ENCODE measurements around the gene TTLL4.

TTLL4 gene

DNA sequence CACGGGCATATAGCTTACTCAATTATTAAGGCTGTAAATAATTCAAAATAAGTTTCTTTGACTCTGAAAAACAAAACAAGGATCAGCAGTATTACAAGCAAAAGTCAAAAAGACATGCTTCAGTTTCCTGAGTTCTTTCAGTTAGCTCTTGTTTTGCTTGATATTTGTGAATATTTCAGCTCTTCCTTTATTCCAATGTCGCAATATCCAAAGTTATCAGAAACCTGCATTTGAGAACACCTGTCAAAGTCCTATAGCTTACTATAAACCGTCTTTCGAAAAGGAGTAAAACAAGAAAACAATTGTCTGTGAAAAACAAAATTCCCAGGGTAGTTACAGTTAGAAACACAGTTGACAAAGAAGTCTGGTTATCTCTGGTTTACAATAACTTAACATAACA, 86.1 kb downstream of the TTLL4 start:
- TF ChIP-seq ZBTB7A (IDR thresholded peaks at IDR 0.05; ENCODE audit: low read depth) (no peak), NFIC (IDR thresholded peaks at IDR 0.05) (no peak), EGR1 (IDR thresholded peaks at IDR 0.05) (no peak), FOXM1 (IDR thresholded peaks at IDR 0.05; ENCODE audit: borderline replicate concordance, low read depth) (no peak), RAD21 (IDR thresholded peaks at IDR 0.05; ENCODE audit: low read depth) (no peak), EP300 (IDR thresholded peaks at IDR 0.05; ENCODE audit: borderline replicate concordance) (no peak), TAF1 (IDR thresholded peaks at IDR 0.05; ENCODE audit: low read depth) (no peak), YY1 (IDR thresholded peaks at IDR 0.05; ENCODE audit: low read depth) (no peak), CREB1 (IDR thresholded peaks at IDR 0.05; ENCODE audit: low read depth) (no peak), CEBPB (IDR thresholded peaks at IDR 0.05) (no peak), TCF12 (IDR thresholded peaks at IDR 0.05; ENCODE audit: low read depth) (no peak), TEAD4 (IDR thresholded peaks at IDR 0.05) (no peak)
- TF ChIP-seq, protein P1, sequence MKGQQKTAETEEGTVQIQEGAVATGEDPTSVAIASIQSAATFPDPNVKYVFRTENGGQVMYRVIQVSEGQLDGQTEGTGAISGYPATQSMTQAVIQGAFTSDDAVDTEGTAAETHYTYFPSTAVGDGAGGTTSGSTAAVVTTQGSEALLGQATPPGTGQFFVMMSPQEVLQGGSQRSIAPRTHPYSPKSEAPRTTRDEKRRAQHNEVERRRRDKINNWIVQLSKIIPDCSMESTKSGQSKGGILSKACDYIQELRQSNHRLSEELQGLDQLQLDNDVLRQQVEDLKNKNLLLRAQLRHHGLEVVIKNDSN (IDR thresholded peaks at IDR 0.05): no peak
- TF ChIP-seq, protein P2, sequence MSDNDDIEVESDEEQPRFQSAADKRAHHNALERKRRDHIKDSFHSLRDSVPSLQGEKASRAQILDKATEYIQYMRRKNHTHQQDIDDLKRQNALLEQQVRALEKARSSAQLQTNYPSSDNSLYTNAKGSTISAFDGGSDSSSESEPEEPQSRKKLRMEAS (IDR thresholded peaks at IDR 0.05): no peak
- TF ChIP-seq, protein P3, sequence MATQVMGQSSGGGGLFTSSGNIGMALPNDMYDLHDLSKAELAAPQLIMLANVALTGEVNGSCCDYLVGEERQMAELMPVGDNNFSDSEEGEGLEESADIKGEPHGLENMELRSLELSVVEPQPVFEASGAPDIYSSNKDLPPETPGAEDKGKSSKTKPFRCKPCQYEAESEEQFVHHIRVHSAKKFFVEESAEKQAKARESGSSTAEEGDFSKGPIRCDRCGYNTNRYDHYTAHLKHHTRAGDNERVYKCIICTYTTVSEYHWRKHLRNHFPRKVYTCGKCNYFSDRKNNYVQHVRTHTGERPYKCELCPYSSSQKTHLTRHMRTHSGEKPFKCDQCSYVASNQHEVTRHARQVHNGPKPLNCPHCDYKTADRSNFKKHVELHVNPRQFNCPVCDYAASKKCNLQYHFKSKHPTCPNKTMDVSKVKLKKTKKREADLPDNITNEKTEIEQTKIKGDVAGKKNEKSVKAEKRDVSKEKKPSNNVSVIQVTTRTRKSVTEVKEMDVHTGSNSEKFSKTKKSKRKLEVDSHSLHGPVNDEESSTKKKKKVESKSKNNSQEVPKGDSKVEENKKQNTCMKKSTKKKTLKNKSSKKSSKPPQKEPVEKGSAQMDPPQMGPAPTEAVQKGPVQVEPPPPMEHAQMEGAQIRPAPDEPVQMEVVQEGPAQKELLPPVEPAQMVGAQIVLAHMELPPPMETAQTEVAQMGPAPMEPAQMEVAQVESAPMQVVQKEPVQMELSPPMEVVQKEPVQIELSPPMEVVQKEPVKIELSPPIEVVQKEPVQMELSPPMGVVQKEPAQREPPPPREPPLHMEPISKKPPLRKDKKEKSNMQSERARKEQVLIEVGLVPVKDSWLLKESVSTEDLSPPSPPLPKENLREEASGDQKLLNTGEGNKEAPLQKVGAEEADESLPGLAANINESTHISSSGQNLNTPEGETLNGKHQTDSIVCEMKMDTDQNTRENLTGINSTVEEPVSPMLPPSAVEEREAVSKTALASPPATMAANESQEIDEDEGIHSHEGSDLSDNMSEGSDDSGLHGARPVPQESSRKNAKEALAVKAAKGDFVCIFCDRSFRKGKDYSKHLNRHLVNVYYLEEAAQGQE (IDR thresholded peaks at IDR 0.05; ENCODE audit: low read depth): no peak

DNA sequence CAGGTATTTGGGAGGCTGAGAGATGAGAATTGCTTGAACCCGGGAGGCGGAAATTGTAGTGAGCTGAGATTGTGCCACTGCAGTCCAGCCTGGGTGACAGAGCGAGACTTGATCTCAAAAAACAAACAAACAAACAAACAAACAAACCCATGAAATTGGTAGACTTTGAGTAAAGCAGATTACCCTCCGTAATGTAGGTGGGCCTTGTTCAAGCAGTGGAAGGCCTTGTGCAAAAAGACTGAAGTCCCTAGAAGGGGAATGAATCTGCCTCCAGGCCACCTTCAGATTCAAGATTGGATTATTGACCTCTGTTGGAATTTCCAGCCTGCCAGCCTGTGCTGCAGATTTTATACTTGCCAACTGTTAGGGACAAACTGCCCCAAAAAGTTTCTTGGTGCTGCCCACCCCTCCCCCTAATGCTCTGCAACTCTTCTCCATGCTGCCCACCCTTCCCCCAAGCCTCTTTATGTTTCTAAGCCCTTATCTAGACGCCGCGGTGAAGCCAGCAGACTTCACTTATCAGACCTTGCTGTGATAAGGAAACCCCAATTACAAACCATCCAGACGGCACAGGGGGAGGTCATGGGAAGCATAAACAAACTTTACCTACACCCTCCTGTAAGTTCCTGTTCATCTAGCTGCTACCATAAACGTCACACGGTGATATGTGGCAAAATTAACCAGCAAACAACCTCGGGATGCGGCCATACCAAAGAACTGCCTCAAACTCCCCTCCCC, 88.3 kb downstream of the TTLL4 start:
- no peak for TF ChIP-seq TAF1 (IDR thresholded peaks at IDR 0.05; ENCODE audit: low read depth)
- TF ChIP-seq NFIC (IDR thresholded peaks at IDR 0.05): no peak
- TF ChIP-seq, protein P3 (IDR thresholded peaks at IDR 0.05; ENCODE audit: low read depth): no peak
- TF ChIP-seq RAD21 (IDR thresholded peaks at IDR 0.05; ENCODE audit: low read depth): no peak
- TF ChIP-seq TEAD4 (IDR thresholded peaks at IDR 0.05): no peak
- TF ChIP-seq, protein P2 (IDR thresholded peaks at IDR 0.05): no peak
- no peak for TF ChIP-seq CEBPB (IDR thresholded peaks at IDR 0.05)
- no peak for TF ChIP-seq EP300 (IDR thresholded peaks at IDR 0.05; ENCODE audit: borderline replicate concordance)
- TF ChIP-seq YY1 (IDR thresholded peaks at IDR 0.05; ENCODE audit: low read depth): no peak

DNA sequence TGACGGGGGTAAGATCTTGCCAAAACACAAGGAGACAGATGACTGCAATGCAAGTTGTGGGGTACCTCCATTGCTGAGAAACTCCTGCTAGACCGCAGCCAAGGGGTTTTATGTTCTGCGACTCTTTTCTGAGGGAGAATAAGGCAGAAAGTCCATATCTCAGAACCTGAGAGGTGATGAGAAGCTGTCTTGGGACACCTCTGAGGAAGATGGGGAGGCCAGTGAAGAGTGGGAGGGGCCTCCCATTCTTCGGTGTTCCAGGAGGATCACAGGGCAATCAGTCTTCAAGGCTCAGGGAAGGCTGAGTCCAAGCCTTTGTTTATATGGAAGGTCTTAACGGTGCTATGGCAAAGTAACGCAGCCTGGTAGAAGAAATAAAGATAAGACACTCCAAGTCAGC, 89.4 kb downstream of the TTLL4 start:
- TF ChIP-seq, protein P2 (IDR thresholded peaks at IDR 0.05): no peak
- TF ChIP-seq FOXM1 (IDR thresholded peaks at IDR 0.05; ENCODE audit: borderline replicate concordance, low read depth): no peak
- TF ChIP-seq EGR1 (IDR thresholded peaks at IDR 0.05): no peak
- no peak for TF ChIP-seq CEBPB (IDR thresholded peaks at IDR 0.05)
- no peak for TF ChIP-seq ZBTB7A (IDR thresholded peaks at IDR 0.05; ENCODE audit: low read depth)
- TF ChIP-seq, protein P3 (IDR thresholded peaks at IDR 0.05; ENCODE audit: low read depth): no peak
- TF ChIP-seq TEAD4 (IDR thresholded peaks at IDR 0.05): no peak
- no peak for TF ChIP-seq RAD21 (IDR thresholded peaks at IDR 0.05; ENCODE audit: low read depth)
- TF ChIP-seq TCF12 (IDR thresholded peaks at IDR 0.05; ENCODE audit: low read depth): no peak
- TF ChIP-seq NFIC (IDR thresholded peaks at IDR 0.05): no peak
- no peak for TF ChIP-seq EP300 (IDR thresholded peaks at IDR 0.05; ENCODE audit: borderline replicate concordance)

DNA sequence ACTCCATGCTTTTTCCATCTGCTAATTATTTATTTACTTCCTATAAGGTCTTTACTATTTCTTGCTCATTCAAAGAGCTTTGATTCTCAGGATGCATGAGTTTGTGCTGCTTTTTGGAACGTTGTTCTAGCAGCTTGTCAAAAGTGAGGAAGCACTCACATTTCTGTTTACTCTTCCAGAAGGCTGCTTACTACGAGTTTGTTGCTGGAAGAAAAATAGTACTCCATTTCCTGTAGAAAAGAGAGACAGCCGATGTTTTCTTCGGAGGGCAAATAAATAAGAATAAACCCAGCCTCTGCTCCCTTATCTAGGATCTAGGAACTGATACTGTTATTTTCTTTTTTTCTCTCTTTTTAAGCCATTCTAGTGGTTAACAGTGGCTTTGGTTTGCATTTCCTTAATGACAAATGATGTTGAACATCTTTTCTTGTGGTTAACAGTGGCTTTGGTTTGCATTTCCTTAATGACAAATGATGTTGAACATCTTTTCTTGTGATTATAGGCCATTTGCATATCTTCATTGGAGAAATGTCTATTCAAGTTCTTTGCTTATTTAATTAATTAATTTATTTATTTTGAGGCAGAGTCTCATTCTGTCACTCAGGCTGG, 91.9 kb downstream of the TTLL4 start:
- TF ChIP-seq TAF1 (IDR thresholded peaks at IDR 0.05; ENCODE audit: low read depth) (no peak), ZBTB7A (IDR thresholded peaks at IDR 0.05; ENCODE audit: low read depth) (no peak), TEAD4 (IDR thresholded peaks at IDR 0.05) (no peak), RAD21 (IDR thresholded peaks at IDR 0.05; ENCODE audit: low read depth) (no peak), CEBPB (IDR thresholded peaks at IDR 0.05) (no peak), NFIC (IDR thresholded peaks at IDR 0.05) (no peak), EP300 (IDR thresholded peaks at IDR 0.05; ENCODE audit: borderline replicate concordance) (no peak), YY1 (IDR thresholded peaks at IDR 0.05; ENCODE audit: low read depth) (no peak), CREB1 (IDR thresholded peaks at IDR 0.05; ENCODE audit: low read depth) (no peak), EGR1 (IDR thresholded peaks at IDR 0.05) (no peak), TCF12 (IDR thresholded peaks at IDR 0.05; ENCODE audit: low read depth) (no peak), FOXM1 (IDR thresholded peaks at IDR 0.05; ENCODE audit: borderline replicate concordance, low read depth) (no peak)
- TF ChIP-seq, protein P3 (IDR thresholded peaks at IDR 0.05; ENCODE audit: low read depth): no peak
- TF ChIP-seq, protein P1 (IDR thresholded peaks at IDR 0.05): no peak
- TF ChIP-seq, protein P2 (IDR thresholded peaks at IDR 0.05): no peak
